SK-N-SH (cell line): ENCODE data around the gene AGAP1. TPM values are rescaled to one million over a fixed set of nuclear protein-coding genes. Genes with fewer than 3 reads are reported as not detected.

Experiments
- CTCF ChIA-PET: fragments of 300-600, 350-600 bp; formaldehyde crosslinking; extraction: SDS; loops from one replicate; lab custom pipeline; 2021; lab: Yijun Ruan, JAX
- POLR2A ChIA-PET: fragments of 350-600 bp; sonication (Branson Sonifier 250); formaldehyde crosslinking; extraction: SDS; loops from one replicate; lab custom pipeline; 2020; ENCODE audit warnings: antibody characterized with exemption, inconsistent platforms; lab: Yijun Ruan, JAX
- DNase-seq: peaks from one replicate; pipeline ENCODE4 v3.0.0; 2012
- H2AFZ ChIP-seq: fragments of 200-600 bp; sonication (generic); 2 replicates; pipeline ENCODE4 v1.8.1; 2016; ENCODE audit warnings: antibody characterized with exemption, mild to moderate bottlenecking, low read depth
- H3F3A ChIP-seq: fragments of 200-600 bp; sonication (generic); replicated peaks from 2 replicates; pipeline ENCODE3; 2016; ENCODE audit warnings: antibody characterized with exemption, mild to moderate bottlenecking; ENCODE audit not compliant: insufficient read depth
- H3K27ac ChIP-seq, 2 experiments: fragments of 200-500 bp in 1 of 2; fragments of 200-600 bp in 1 of 2; sonication (Bioruptor generic) in 1 of 2; sonication (generic), shearing (Covaris generic) in 1 of 2; 2 replicates each; pipeline versions ENCODE4 v1.5.1 to v1.6.1; 2014 to 2016; ENCODE audit warnings: low read depth in 2 of 2, inconsistent platforms in 1 of 2, low read length in 1 of 2, mild to moderate bottlenecking in 1 of 2, mixed read lengths in 1 of 2
- H3K27me3 ChIP-seq: fragments of 200-600 bp; sonication (generic), shearing (Covaris generic); 2 replicates; pipeline ENCODE4 v1.6.1; 2016; ENCODE audit warnings: mixed run types; ENCODE audit not compliant: insufficient read depth
- H3K36me3 ChIP-seq, 2 experiments: fragments of 200-500 bp in 1 of 2; fragments of 200-600 bp in 1 of 2; sonication (Bioruptor generic) in 1 of 2; sonication (generic) in 1 of 2; replicated peaks in 1 of 2; 2 replicates each; pipeline versions ENCODE3 to v1.5.1; 2014 to 2016; ENCODE audit warnings: low read length in 1 of 2, mild to moderate bottlenecking in 1 of 2; ENCODE audit not compliant: insufficient read depth in 2 of 2, control insufficient read depth in 1 of 2
- H3K4me1 ChIP-seq, 2 experiments: fragments of 200-500 bp in 1 of 2; fragments of 200-600 bp in 1 of 2; sonication (Bioruptor generic) in 1 of 2; sonication (generic), shearing (Covaris generic) in 1 of 2; 2 replicates each; pipeline versions ENCODE4 v1.5.1 to v1.6.1; 2014 to 2016; ENCODE audit warnings: low read depth in 1 of 2, low read length in 1 of 2, mixed run types in 1 of 2; ENCODE audit not compliant: insufficient read depth in 2 of 2, control insufficient read depth in 1 of 2
- H3K4me2 ChIP-seq: fragments of 200-600 bp; sonication (generic), shearing (Covaris generic); 2 replicates; pipeline ENCODE4 v1.6.1; 2017; ENCODE audit warnings: mixed run types
- H3K4me3 ChIP-seq, 2 experiments: fragments of 200-500 bp in 1 of 2; fragments of 200-600 bp in 1 of 2; sonication (Bioruptor generic) in 1 of 2; sonication (generic), shearing (Covaris generic) in 1 of 2; 2 replicates each; pipeline versions ENCODE4 v1.5.1 to v1.8.1; 2014 to 2016; ENCODE audit warnings: low read depth in 2 of 2, inconsistent platforms in 1 of 2, low read length in 1 of 2, mild to moderate bottlenecking in 1 of 2, mixed read lengths in 1 of 2, moderate library complexity in 1 of 2
- H3K79me2 ChIP-seq: fragments of 200-600 bp; sonication (generic); 2 replicates; pipeline ENCODE4 v1.8.1; 2017; ENCODE audit warnings: mild to moderate bottlenecking; ENCODE audit not compliant: insufficient read depth
- H3K9ac ChIP-seq: fragments of 200-600 bp; sonication (generic); 2 replicates; pipeline ENCODE4 v1.6.1; 2017; ENCODE audit warnings: mixed run types
- H3K9me2 ChIP-seq: fragments of 200-600 bp; sonication (generic); 2 replicates; pipeline ENCODE4 v1.6.1; 2017; ENCODE audit warnings: mixed run types
- H3K9me3 ChIP-seq: fragments of 200-600 bp; sonication (generic); 2 replicates; pipeline ENCODE4 v1.6.1; 2017; ENCODE audit warnings: mixed run types, mild to moderate bottlenecking, moderate library complexity
- H4K20me1 ChIP-seq: fragments of 200-600 bp; sonication (generic); 2 replicates; pipeline ENCODE4 v1.6.1; 2017; ENCODE audit warnings: mild to moderate bottlenecking, mixed run types; ENCODE audit not compliant: insufficient read depth
- CHD2 ChIP-seq: fragments of 150-350 bp; IDR thresholded peaks from 2 replicates; pipeline ENCODE4 v1.6.1; 2018; ENCODE audit warnings: low read length; ENCODE audit not compliant: partially characterized antibody
- CTCF ChIP-seq: fragments of 200-600 bp; sonication (generic); IDR thresholded peaks from 2 replicates; pipeline ENCODE4 v1.6.1; 2017; ENCODE audit warnings: antibody characterized with exemption, mild to moderate bottlenecking, moderate library complexity
- EZH2phosphoT487 ChIP-seq: fragments of 200-600 bp; sonication (generic); IDR thresholded peaks from 2 replicates; pipeline ENCODE4 v1.6.1; 2017; ENCODE audit warnings: low read depth, mixed run types, mild to moderate bottlenecking, antibody characterized with exemption, moderate library complexity, borderline replicate concordance
- FOXJ3 ChIP-seq: sonication (generic); formaldehyde crosslinking; IDR thresholded peaks from 2 replicates; pipeline ENCODE4 v1.5.1; 2020; ENCODE audit warnings: mild to moderate bottlenecking, missing genetic modification reagents
- FOXM1 ChIP-seq: IDR thresholded peaks from 2 replicates; pipeline ENCODE4 v1.4.0; 2012; ENCODE audit warnings: low read depth, mild to moderate bottlenecking
- GABPA ChIP-seq: IDR thresholded peaks from 2 replicates; pipeline ENCODE4 v1.4.0; 2012; ENCODE audit warnings: low read depth, mild to moderate bottlenecking
- GATA2 ChIP-seq: sonication (generic); formaldehyde crosslinking; IDR thresholded peaks from 2 replicates; pipeline ENCODE4 v1.5.0; 2020; ENCODE audit warnings: mild to moderate bottlenecking, missing genetic modification reagents
- IRF3 ChIP-seq: fragments of 150-350 bp; IDR thresholded peaks from 2 replicates; pipeline ENCODE4 v1.6.1; 2016; ENCODE audit warnings: mild to moderate bottlenecking, low read depth, low read length
- JUND ChIP-seq: IDR thresholded peaks from 2 replicates; pipeline ENCODE4 v1.4.0; 2012
- MAX ChIP-seq: IDR thresholded peaks from 2 replicates; pipeline ENCODE4 v1.4.0; 2012; ENCODE audit warnings: low read depth
- MEF2A ChIP-seq: IDR thresholded peaks from 2 replicates; pipeline ENCODE4 v1.4.0; 2012; ENCODE audit warnings: low read depth, borderline replicate concordance
- MXI1 ChIP-seq: IDR thresholded peaks from 2 replicates; pipeline ENCODE4 v1.6.1; 2012; ENCODE audit warnings: mild to moderate bottlenecking, low read depth, low read length, improper control_type of control experiment
- NFIC ChIP-seq: IDR thresholded peaks from 2 replicates; pipeline ENCODE4 v1.4.0; 2012; ENCODE audit warnings: borderline replicate concordance
- POLR2AphosphoS5 ChIP-seq: IDR thresholded peaks from 2 replicates; pipeline ENCODE4 v1.6.1; 2012; ENCODE audit warnings: low read depth, low read length
- RAD21 ChIP-seq: IDR thresholded peaks from 2 replicates; pipeline ENCODE4 v1.6.1; 2012; ENCODE audit warnings: mild to moderate bottlenecking, low read length
- RFX5 ChIP-seq: IDR thresholded peaks from 2 replicates; pipeline ENCODE4 v1.6.1; 2012; ENCODE audit warnings: mild to moderate bottlenecking, improper control_type of control experiment, low read length
- RXRA ChIP-seq: IDR thresholded peaks from 2 replicates; pipeline ENCODE4 v1.4.0; 2012; ENCODE audit warnings: low read depth, mild to moderate bottlenecking, borderline replicate concordance
- TAF1 ChIP-seq: IDR thresholded peaks from 2 replicates; pipeline ENCODE4 v1.6.1; 2012; ENCODE audit warnings: low read depth, mild to moderate bottlenecking, low read length, moderate library complexity, borderline replicate concordance
- TCF12 ChIP-seq: IDR thresholded peaks from 2 replicates; pipeline ENCODE4 v1.4.0; 2012
- YY1 ChIP-seq: IDR thresholded peaks from 2 replicates; pipeline ENCODE4 v1.4.0; 2012; ENCODE audit warnings: low read depth, mild to moderate bottlenecking
- WGBS: methylation state at CpG from one replicate; pipeline ENCODE4 v1.1.6; 2017; ENCODE audit warnings: low lambda C conversion rate; 5-methylcytosine and 5-hydroxymethylcytosine counted together
- polyA plus RNA-seq, 3 experiments: library from polyadenylated mRNA; depleted of rRNA; stranded (reverse); fragments of >200 nt; gene quantifications; 2 replicates each; pipeline ENCODE4 v1.2.3, GENCODE V29; 2012
- TF ChIP-seq, protein P1 (sequence below): IDR thresholded peaks from 2 replicates; pipeline ENCODE4 v1.4.0; 2012; ENCODE audit warnings: low read depth, borderline replicate concordance
- TF ChIP-seq, protein P2 (sequence below): IDR thresholded peaks from 2 replicates; pipeline ENCODE4 v1.4.0; 2012; ENCODE audit warnings: low read depth, borderline replicate concordance
- TF ChIP-seq, protein P3 (sequence below): IDR thresholded peaks from 2 replicates; pipeline ENCODE4 v1.6.1; 2012; ENCODE audit warnings: mild to moderate bottlenecking, low read depth, low read length, moderate library complexity

Gene AGAP1
- polyA plus RNA-seq, 1 of the 3 experiments (the other 2 are of a cell fraction) = 8.8 TPM

- Histone ChIP-seq H3K4me1 (peaks cover 16 to 50% of the 10 kb centered on the region in 2 experiments), H3K36me3 (no peaks in the 10 kb centered on the region), H3K27me3 (no peaks in the 10 kb centered on the region), H3F3A (peaks cover 3% of the 10 kb centered on the region), H3K4me3 (no peak overlapping the region; a peak in 1 of 4 replicates), H3K27ac (peak overlapping the region in 1 of 2 experiments; percentile 87; a peak in 2 of 4 replicates), H3K9ac (no peak overlapping the region), H4K20me1 (no peaks in the 10 kb centered on the region), H3K4me2 (no peak overlapping the region), H3K79me2 (peaks cover 5% of the 10 kb centered on the region; the same call in 1 of the 2 replicates), H3K9me2 (no peaks in the 10 kb centered on the region), H2AFZ (no peak overlapping the region), H3K9me3 (no peaks in the 10 kb centered on the region)
- peak; percentile 76 for DNase-seq
- 79% methylated on average over 16 of the region's 16 CpGs for WGBS
- CTCF ChIA-PET = interaction anchor here (0.7 to 2.0 kb wide), 9 partner anchors 16 to 102 kb away, joined by 3 to 8 read pairs (median 4); no protein-coding TSS in a partner anchor
- POLR2A ChIA-PET = interaction anchor here (0.9 kb wide), 1 partner anchor 16 kb away, joined by 3 read pairs; no protein-coding TSS in a partner anchor
- no peak for TF ChIP-seq TAF1
- TF ChIP-seq JUND = no peak
- TF ChIP-seq MAX = no peak
- TF ChIP-seq GATA2 (CRISPR knock-in tag) = peak; percentile 89
- no peak for TF ChIP-seq EZH2phosphoT487
- no peak for TF ChIP-seq TCF12
- TF ChIP-seq, protein P1, sequence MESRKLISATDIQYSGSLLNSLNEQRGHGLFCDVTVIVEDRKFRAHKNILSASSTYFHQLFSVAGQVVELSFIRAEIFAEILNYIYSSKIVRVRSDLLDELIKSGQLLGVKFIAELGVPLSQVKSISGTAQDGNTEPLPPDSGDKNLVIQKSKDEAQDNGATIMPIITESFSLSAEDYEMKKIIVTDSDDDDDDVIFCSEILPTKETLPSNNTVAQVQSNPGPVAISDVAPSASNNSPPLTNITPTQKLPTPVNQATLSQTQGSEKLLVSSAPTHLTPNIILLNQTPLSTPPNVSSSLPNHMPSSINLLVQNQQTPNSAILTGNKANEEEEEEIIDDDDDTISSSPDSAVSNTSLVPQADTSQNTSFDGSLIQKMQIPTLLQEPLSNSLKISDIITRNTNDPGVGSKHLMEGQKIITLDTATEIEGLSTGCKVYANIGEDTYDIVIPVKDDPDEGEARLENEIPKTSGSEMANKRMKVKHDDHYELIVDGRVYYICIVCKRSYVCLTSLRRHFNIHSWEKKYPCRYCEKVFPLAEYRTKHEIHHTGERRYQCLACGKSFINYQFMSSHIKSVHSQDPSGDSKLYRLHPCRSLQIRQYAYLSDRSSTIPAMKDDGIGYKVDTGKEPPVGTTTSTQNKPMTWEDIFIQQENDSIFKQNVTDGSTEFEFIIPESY = no peak
- TF ChIP-seq, protein P2, sequence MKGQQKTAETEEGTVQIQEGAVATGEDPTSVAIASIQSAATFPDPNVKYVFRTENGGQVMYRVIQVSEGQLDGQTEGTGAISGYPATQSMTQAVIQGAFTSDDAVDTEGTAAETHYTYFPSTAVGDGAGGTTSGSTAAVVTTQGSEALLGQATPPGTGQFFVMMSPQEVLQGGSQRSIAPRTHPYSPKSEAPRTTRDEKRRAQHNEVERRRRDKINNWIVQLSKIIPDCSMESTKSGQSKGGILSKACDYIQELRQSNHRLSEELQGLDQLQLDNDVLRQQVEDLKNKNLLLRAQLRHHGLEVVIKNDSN = no peak
- TF ChIP-seq POLR2AphosphoS5 = no peak
- TF ChIP-seq CHD2 = no peak
- peak; percentile 73; the same call in 1 of the 2 replicates for TF ChIP-seq FOXJ3 (CRISPR knock-in tag)
- no peak for TF ChIP-seq NFIC
- no peak for TF ChIP-seq RXRA
- TF ChIP-seq CTCF = no peak
- no peak for TF ChIP-seq GABPA
- TF ChIP-seq MXI1 = peak; percentile 61; the same call in 1 of the 2 replicates
- TF ChIP-seq RFX5 = no peak
- TF ChIP-seq MEF2A = no peak
- TF ChIP-seq, protein P3, sequence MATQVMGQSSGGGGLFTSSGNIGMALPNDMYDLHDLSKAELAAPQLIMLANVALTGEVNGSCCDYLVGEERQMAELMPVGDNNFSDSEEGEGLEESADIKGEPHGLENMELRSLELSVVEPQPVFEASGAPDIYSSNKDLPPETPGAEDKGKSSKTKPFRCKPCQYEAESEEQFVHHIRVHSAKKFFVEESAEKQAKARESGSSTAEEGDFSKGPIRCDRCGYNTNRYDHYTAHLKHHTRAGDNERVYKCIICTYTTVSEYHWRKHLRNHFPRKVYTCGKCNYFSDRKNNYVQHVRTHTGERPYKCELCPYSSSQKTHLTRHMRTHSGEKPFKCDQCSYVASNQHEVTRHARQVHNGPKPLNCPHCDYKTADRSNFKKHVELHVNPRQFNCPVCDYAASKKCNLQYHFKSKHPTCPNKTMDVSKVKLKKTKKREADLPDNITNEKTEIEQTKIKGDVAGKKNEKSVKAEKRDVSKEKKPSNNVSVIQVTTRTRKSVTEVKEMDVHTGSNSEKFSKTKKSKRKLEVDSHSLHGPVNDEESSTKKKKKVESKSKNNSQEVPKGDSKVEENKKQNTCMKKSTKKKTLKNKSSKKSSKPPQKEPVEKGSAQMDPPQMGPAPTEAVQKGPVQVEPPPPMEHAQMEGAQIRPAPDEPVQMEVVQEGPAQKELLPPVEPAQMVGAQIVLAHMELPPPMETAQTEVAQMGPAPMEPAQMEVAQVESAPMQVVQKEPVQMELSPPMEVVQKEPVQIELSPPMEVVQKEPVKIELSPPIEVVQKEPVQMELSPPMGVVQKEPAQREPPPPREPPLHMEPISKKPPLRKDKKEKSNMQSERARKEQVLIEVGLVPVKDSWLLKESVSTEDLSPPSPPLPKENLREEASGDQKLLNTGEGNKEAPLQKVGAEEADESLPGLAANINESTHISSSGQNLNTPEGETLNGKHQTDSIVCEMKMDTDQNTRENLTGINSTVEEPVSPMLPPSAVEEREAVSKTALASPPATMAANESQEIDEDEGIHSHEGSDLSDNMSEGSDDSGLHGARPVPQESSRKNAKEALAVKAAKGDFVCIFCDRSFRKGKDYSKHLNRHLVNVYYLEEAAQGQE = no peak
- peak; percentile 14; the same call in 1 of the 2 replicates for TF ChIP-seq RAD21
- no peak for TF ChIP-seq FOXM1
- TF ChIP-seq YY1 = no peak
- TF ChIP-seq IRF3 = no peak
These were observed 150.1 kb downstream of the AGAP1 start for GRCh38 chr2:235643680-235644511.
